Measurements from ENCODE around the gene GHRH.

GHRH gene

DNA sequence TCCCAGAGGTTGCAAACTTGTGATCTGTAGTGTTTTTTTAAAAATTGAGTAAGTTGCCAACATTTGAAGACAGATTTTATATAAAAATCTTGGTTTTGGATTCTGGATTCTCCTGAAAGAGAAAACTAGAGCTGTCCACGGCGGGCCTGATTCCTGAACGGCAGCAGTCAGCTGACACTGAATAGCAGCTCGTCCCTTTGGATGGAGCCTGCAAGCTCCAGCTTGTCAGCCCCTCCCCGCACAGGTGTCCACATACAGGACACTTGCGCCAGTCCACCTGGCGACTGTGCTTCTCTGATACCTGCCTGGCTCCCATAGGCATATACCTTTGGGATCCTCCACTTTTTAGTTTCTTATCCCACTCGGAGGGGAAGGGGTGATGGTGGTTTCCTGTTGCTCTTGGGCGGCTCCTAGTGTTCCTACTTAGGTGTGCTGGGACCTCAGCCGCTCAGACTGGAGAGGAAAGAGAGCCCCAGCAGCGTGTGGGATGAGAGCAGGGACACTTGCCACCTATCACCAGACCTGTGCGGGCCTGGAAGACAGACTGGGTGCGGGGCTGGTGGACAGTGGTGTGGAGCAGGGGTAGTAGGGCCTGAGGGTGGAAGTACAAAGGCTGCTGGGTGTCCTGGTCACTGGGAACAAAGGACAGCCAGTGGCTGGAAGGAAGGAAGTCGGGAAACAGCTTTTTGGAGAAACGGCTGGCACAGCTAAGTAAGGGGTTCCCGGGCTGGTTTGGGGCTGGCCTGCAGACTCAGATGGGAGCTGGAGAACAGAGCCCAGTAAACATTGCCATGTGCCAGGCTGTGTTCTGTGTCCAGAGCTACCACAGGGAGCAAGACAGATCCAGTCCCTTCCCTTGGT, 18.3 kb downstream of the GHRH start:
- TF ChIP-seq, protein P1, sequence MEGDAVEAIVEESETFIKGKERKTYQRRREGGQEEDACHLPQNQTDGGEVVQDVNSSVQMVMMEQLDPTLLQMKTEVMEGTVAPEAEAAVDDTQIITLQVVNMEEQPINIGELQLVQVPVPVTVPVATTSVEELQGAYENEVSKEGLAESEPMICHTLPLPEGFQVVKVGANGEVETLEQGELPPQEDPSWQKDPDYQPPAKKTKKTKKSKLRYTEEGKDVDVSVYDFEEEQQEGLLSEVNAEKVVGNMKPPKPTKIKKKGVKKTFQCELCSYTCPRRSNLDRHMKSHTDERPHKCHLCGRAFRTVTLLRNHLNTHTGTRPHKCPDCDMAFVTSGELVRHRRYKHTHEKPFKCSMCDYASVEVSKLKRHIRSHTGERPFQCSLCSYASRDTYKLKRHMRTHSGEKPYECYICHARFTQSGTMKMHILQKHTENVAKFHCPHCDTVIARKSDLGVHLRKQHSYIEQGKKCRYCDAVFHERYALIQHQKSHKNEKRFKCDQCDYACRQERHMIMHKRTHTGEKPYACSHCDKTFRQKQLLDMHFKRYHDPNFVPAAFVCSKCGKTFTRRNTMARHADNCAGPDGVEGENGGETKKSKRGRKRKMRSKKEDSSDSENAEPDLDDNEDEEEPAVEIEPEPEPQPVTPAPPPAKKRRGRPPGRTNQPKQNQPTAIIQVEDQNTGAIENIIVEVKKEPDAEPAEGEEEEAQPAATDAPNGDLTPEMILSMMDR (IDR thresholded peaks at IDR 0.05; ENCODE audit: low read depth, low read length) = peak; percentile 3
- no peak for DNase-seq (ENCODE audit: low read depth in 2 of 2)
- no peak overlapping the region for H3K4me3 ChIP-seq (replicated peaks in 1 of 2; ENCODE audit: low read depth in 2 of 2, low read length in 2 of 2)

DNA sequence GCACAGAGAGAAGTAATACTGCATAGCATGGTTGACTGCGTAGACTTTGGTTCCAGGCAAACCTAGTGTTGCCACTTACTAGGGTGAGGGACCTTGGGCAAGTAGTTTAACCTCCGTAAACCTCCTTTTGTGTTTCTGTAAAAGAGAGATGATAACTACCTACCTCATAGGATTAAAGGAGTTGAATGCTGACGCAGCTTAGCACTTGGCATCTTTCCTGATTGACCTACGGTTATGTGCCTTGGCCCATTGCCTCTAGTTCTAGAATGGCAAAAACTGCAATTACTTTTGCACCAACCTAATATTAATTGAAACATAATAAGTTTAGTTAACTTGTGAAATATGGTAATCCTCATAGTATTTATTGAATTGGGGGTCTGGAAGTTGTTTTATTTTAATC, 19.1 kb downstream of the GHRH start:
- no peak for DNase-seq (ENCODE audit: low read depth in 2 of 2)
- TF ChIP-seq, protein P1 (IDR thresholded peaks at IDR 0.05; ENCODE audit: low read depth, low read length) = no peak

DNA sequence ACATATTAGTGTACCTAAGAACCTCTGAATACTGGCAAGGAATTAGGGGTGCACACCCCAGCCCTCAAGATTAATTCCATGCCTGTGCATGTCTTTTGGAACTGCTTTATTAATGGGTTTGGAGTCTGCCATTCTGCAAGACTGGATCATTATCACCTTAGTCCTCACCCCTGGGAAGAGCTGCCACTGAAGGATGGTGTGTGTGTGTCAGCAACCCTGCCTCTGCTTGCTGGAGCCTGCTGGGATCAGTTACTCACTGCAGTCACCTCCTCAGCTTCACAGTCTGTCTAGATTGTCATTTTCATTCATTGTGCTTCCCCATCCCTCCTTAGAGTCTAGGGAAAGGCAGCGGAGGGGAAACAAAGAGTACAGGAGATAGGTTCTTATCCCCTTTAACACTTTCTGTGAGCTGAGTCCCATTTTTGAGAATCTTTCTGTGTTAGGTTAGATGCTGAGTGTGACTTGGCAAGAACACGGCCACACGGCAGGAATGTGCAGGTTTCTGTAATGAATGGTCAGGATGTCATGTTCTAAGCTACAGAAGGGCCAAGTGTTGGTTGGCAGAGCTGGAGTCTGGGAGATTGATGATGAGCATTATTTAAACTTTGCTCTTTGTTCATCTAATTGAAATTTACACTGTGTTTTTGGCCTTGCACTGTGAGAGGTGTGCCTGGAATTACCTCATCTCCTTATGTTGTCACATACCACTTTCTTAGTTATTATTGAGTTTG, 21.1 kb downstream of the GHRH start:
- no peak for DNase-seq (ENCODE audit: low read depth in 2 of 2)
- TF ChIP-seq, protein P1 (IDR thresholded peaks at IDR 0.05; ENCODE audit: low read depth, low read length) = no peak
- no peak overlapping the region for H3K4me3 ChIP-seq (replicated peaks in 1 of 2; ENCODE audit: low read depth in 2 of 2, low read length in 2 of 2)

More for the DNA sequence above, 19.1 kb downstream of the GHRH start:
- no peak overlapping the region for H3K4me3 ChIP-seq (replicated peaks in 1 of 2; ENCODE audit: low read depth in 2 of 2, low read length in 2 of 2)

DNA sequence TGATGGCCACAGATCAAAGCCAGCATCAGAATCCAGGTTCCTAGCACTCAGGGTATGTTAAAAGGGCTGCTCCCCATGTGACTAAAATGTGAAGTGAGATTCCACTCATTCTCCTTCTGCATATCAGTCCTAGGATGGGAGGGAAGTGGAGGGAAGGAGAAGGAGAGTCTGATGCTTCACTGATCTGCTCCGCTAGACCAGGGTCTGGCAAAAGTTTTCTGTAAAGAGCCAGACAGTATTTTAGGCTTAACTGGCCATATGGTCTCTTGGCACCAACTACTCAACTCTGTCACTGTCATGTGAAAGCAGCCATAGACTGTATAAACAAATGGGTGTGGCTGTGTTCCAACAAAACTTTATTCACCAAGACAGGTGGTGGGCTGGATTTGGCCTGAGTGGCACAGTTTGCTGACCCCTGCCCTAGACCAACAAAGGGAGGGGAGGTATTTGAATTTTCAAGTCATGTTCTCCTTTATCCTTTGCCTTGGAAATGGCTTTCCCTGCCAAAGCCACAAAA, 22.6 kb downstream of the GHRH start:
- TF ChIP-seq, protein P1 (IDR thresholded peaks at IDR 0.05; ENCODE audit: low read depth, low read length) = no peak
- no peak overlapping the region for H3K4me3 ChIP-seq (replicated peaks in 1 of 2; ENCODE audit: low read depth in 2 of 2, low read length in 2 of 2)
- peak in 1 of 2 donors; percentile 7 for DNase-seq (ENCODE audit: low read depth in 2 of 2)

DNA sequence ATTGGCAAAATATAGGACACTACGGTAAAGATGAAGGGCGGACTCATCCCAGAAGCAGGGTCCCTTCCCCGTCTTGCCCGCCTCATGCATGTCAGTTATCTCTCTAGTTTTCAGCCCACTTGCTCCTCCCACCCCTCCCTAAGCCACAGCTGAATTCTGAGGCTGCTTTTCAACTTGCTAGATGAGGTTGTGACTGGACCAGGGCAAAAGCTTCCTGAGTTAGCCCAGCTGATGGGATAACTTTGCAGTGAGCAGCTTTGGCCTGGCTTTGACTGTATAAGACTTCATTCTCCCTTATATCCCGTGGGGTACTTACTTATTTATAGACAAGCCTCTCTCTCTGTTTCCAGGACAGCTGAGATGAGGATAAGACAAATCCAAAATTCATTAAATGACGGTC, 23.2 kb downstream of the GHRH start:
- TF ChIP-seq, protein P1 (IDR thresholded peaks at IDR 0.05; ENCODE audit: low read depth, low read length) = no peak
- no peak for DNase-seq (ENCODE audit: low read depth in 2 of 2)
- no peak overlapping the region for H3K4me3 ChIP-seq (replicated peaks in 1 of 2; ENCODE audit: low read depth in 2 of 2, low read length in 2 of 2)

DNA sequence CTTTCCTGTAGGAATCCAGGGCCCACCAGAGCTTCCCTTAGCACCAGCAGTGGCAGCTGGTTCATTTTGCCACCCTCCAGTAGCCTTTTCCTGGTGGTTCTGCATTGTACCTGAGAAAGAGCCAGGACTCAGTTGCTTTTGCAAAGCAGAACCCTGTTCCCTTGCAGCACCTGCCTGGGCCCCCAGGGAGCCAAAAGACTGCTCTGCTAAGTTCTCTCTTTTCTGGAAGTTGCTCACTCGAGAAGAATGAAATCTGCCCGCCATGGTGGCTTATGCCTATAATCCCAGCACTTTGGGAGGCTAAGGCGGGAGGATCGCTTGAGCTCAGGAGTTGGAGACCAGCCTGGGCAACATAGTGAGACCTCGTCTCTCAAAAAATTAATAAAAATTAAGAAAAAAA, 24.0 kb downstream of the GHRH start:
- H3K4me3 ChIP-seq (replicated peaks in 1 of 2; ENCODE audit: low read depth in 2 of 2, low read length in 2 of 2) = no peak overlapping the region
- DNase-seq (ENCODE audit: low read depth in 2 of 2) = no peak
- TF ChIP-seq, protein P1 (IDR thresholded peaks at IDR 0.05; ENCODE audit: low read depth, low read length) = no peak

Data from cardiac fibroblast (primary cell).